Erythroblast (primary cell): ENCODE results near the gene UBE2F.

Experiments used
- GATA1 ChIP-seq: IDR thresholded peaks from 2 replicates; pipeline ENCODE4 v1.6.1; 2011; ENCODE audit warnings: low read depth, mild to moderate bottlenecking, control low read depth, low read length, moderate library complexity
- POLR2A ChIP-seq: IDR thresholded peaks from 2 replicates; pipeline ENCODE4 v1.6.1; 2011; ENCODE audit warnings: mild to moderate bottlenecking, low read length

GRCh38 chr2:237955640-237956401, 11.0 kb upstream of the UBE2F start:
- TF ChIP-seq POLR2A (no peak), GATA1 (no peak)
